ENCODE data around the gene CORT. TPM values are rescaled to one million over a fixed set of nuclear protein-coding genes. Genes with fewer than 3 reads are reported as not detected.
A peak's percentile ranks its signal among the peaks of the same experiment; 100 is the strongest.
"Not testable (repeated sequence)": the region's sequence is repeated elsewhere in the genome, so short reads cannot be mapped to it uniquely, and the experiment has no call there.

Gene CORT
- total RNA-seq, 2 experiments from 2014 or later: not detected

DNA sequence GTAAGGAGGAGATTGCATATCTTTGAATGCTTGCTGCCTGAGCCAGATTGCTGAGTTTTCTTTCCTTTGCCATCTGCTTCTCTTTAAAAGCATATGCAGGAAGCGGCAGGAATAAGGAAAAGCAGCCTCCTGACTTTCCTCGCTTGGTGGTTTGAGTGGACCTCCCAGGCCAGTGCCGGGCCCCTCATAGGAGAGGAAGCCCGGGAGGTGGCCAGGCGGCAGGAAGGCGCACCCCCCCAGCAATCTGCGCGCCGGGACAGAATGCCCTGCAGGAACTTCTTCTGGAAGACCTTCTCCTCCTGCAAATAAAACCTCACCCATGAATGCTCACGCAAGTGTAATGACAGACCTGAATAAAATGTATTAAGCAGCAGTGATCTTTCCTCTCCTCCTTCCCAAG lies 1.5 kb downstream of the CORT start:
- H3K9me3 Mint-ChIP-seq: no peaks in the 10 kb centered on the region
- H3K4me1 Mint-ChIP-seq: no peaks in the 10 kb centered on the region
- no peak for DNase-seq
- no peak overlapping the region for H3K4me3 Mint-ChIP-seq
- H3K27me3 Mint-ChIP-seq: no peaks in the 10 kb centered on the region
- H3K36me3 Mint-ChIP-seq: peaks cover 19% of the 10 kb centered on the region
- H3K27ac Mint-ChIP-seq: no peak overlapping the region

DNA sequence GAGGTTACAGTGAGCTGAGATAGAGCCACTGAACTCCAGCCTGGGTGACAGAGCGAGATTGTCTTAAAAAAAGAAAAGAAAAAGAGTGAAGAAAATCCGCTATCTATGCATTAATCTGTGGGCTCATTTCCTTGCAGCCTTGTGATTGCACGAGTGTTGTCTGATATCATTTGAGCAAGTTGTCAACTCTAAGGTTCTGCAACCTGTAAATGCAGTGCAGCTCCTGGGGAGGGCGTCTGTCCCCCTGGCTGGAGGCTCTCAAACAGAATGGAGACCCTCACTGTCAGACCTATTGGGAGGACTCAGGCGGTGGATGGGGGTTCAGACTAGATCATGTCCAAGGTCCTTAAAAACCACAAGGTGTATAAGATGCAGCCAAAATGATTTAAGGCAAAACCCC lies 6.2 kb downstream of the CORT start:
- DNase-seq: no peak
- peaks cover 5% of the 10 kb centered on the region for H3K4me1 Mint-ChIP-seq
- no peaks in the 10 kb centered on the region for H3K27me3 Mint-ChIP-seq
- H3K4me3 Mint-ChIP-seq: no peak overlapping the region
- H3K36me3 Mint-ChIP-seq: peaks cover 21% of the 10 kb centered on the region
- H3K9me3 Mint-ChIP-seq: no peaks in the 10 kb centered on the region
- no peak overlapping the region for H3K27ac Mint-ChIP-seq

DNA sequence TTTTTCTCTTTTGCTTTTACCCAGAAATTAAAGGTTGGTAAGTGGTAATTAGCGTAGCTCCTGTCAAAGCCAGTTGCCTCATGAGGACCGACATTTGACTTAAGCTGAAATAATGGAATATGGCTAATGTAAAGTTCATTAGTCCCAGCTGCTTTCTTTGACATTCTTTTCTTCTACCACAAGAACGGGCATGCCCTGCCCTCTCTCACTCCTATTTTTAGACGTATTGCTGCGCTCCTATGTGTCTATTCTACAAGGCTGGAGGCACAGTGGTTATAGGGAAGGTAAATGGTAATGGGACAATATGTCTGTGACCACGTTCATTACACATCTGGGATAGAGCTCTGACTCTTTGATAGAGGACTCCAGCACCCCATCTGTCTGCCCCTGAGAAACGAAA lies 6.8 kb downstream of the CORT start:
- peaks cover 25% of the 10 kb centered on the region for H3K36me3 Mint-ChIP-seq
- no peak for DNase-seq
- no peak overlapping the region for H3K4me3 Mint-ChIP-seq
- no peak overlapping the region for H3K27ac Mint-ChIP-seq
- H3K27me3 Mint-ChIP-seq: no peaks in the 10 kb centered on the region
- H3K4me1 Mint-ChIP-seq: peaks cover 5% of the 10 kb centered on the region
- no peaks in the 10 kb centered on the region for H3K9me3 Mint-ChIP-seq

DNA sequence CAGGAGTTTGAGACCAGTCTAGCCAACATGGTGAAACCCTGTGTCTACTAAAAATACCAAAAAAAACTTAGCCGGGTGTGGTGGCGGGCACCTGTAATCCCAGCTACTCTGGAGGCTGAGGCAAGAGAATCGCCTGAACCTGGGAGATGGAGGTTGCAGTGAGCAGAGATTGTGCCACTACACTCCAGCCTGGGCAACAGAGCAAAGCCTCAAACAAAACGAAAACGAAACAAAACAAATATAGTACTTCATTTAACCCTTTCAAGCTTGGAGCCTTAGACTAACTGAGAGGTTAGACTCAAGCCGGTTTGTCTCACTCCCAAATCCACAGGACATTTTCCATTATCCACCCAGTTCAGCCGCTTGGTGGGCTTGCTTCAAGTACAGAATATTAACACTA lies 7.6 kb downstream of the CORT start:
- H3K4me1 Mint-ChIP-seq, DNase-seq, H3K27me3 Mint-ChIP-seq, H3K9me3 Mint-ChIP-seq, H3K4me3 Mint-ChIP-seq, H3K27ac Mint-ChIP-seq: not testable (repeated sequence)
- peaks cover 25% of the 10 kb centered on the region for H3K36me3 Mint-ChIP-seq

DNA sequence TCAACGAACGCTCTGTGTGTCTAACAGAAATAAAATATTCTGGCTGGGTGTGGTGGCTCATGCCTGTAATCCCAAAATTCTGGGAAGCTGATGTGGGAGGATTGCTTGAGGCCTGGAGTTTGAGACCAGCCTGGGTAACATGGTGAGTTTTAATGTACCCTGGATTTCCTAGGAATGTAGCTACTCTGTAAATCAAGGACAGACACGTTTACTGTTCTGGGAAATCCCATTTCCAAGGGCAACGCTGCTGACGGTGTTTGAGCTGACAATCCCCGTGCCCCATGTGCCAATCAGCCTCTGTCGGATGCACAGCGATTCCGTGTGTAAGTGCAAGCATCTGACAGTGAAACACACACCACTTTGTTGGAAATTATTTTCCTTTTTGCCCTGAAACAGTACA lies 8.0 kb downstream of the CORT start:
- H3K4me1 Mint-ChIP-seq: peaks cover 5% of the 10 kb centered on the region

DNA sequence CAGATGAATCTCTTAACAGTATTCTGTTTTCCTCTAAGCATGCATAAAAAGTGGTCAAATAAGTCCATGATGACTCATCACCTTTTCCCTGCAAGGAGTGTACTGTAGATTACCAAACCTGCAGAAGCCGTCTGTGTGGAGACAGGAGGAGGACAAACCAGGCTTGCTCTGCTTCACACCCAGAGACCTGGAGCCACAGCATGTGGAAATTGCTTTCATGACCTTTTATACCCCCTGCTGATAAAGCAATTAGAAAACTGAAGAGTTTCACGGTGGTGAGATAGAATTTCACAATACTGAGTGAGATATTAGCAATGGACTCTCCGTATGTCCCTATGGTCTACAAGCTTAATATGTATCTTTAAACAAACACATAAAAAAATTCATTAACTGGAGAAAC lies 9.4 kb downstream of the CORT start:
- H3K9me3 Mint-ChIP-seq: no peaks in the 10 kb centered on the region
- peaks cover 5% of the 10 kb centered on the region for H3K4me1 Mint-ChIP-seq
- no peak overlapping the region for H3K4me3 Mint-ChIP-seq
- no peaks in the 10 kb centered on the region for H3K27me3 Mint-ChIP-seq
- H3K27ac Mint-ChIP-seq: no peak overlapping the region
- no peak for DNase-seq
- peaks cover 26% of the 10 kb centered on the region for H3K36me3 Mint-ChIP-seq

More for the DNA sequence above, 8.0 kb downstream of the CORT start:
- Mint-ChIP-seq H3K9me3 (no peaks in the 10 kb centered on the region), H3K4me3 (no peak overlapping the region), H3K36me3 (peaks cover 27% of the 10 kb centered on the region), H3K27me3 (no peaks in the 10 kb centered on the region), H3K27ac (no peak overlapping the region)
- no peak for DNase-seq

DNA sequence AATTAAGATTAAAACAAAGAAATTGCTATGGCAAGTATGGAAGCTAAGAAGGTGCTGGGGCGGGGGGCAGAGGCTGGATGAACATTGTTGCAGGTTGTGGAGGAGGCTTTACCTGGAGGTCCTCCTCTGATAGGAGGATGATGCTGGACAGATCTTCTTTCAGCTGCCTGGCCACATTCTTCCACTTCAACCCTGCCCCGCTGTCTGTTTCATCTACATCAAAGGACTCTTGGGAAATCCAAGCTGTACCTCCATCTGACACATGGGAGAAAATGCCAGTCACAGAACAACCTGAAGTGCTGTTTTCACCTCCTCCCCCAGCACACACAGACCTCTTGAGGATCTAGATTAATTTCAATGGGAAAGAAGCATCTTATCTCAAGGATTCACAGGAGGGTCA lies 17.2 kb downstream of the CORT start:
- no peak for DNase-seq
- Mint-ChIP-seq H3K27ac (no peak overlapping the region), H3K4me3 (no peak overlapping the region), H3K27me3 (no peaks in the 10 kb centered on the region), H3K9me3 (no peaks in the 10 kb centered on the region), H3K36me3 (peaks cover 17% of the 10 kb centered on the region), H3K4me1 (peaks cover 13% of the 10 kb centered on the region)

DNA sequence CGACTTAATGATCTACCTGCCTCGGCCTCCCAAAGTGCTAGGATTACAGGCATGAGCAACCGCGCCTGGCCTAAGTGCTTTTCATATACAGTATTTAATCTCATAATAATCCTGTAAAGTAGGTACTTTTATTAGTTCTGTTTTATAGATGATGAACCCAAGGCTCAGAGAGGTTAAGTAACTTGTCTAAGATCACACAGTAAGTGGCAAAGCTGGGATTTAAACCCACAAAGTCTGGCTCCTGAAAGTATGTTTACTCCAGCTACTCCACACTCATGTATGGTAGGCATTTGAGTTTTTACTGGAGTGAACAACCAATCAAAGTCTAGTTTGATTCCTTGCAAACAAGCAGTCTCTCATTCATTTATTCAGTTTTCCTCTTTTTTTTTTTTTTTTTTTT lies 20.2 kb downstream of the CORT start:
- peaks cover 13% of the 10 kb centered on the region for H3K36me3 Mint-ChIP-seq

DNA sequence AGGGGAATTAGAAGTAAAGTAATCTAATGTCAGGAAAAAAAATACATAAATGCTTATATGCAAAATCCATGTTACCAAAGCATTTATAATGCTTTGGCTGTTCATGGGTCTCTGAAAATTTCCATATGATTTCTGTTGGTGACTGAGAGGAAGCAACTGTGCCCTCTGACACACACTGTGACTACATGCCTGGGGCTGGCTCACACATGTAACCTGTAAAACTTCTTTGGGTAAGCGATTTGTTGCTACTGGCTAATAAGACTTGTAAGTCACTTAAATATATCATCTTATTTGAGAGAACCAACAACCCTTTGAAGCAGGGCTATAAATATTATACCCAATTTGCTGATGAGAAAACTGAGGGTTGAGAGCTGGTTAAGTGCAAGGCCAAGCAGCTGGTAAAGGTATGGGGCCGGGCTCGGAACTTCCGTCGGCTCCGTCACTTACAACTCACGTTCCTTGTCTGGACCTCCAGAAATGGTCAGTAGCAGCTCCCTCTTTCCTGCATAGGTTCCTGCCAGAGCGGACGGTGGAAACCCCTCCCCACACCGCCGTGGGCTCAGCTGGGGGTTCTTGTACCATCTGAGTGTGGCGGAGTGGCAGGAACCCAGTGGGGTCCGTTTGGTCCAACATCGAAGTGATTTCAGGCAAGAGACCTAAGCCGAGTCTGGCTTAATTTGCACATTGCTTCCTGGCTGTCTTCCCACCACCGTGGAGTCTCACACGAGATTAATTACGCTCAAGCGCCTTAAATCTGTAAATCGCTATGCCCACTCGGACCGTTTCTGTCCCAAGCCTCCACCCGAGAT lies 21.8 kb downstream of the CORT start:
- Mint-ChIP-seq H3K9me3 (no peaks in the 10 kb centered on the region), H3K4me3 (peak overlapping the region; percentile 93), H3K36me3 (peaks cover 15% of the 10 kb centered on the region), H3K27me3 (no peaks in the 10 kb centered on the region), H3K27ac (peak overlapping the region; percentile 97), H3K4me1 (peaks cover 39% of the 10 kb centered on the region)
- DNase-seq: no peak

More for the DNA sequence above, 20.2 kb downstream of the CORT start:
- peaks cover 27% of the 10 kb centered on the region for H3K4me1 Mint-ChIP-seq
- H3K27me3 Mint-ChIP-seq: no peaks in the 10 kb centered on the region
- no peaks in the 10 kb centered on the region for H3K9me3 Mint-ChIP-seq
- no peak overlapping the region for H3K27ac Mint-ChIP-seq
- H3K4me3 Mint-ChIP-seq: no peak overlapping the region
- no peak for DNase-seq

DNA sequence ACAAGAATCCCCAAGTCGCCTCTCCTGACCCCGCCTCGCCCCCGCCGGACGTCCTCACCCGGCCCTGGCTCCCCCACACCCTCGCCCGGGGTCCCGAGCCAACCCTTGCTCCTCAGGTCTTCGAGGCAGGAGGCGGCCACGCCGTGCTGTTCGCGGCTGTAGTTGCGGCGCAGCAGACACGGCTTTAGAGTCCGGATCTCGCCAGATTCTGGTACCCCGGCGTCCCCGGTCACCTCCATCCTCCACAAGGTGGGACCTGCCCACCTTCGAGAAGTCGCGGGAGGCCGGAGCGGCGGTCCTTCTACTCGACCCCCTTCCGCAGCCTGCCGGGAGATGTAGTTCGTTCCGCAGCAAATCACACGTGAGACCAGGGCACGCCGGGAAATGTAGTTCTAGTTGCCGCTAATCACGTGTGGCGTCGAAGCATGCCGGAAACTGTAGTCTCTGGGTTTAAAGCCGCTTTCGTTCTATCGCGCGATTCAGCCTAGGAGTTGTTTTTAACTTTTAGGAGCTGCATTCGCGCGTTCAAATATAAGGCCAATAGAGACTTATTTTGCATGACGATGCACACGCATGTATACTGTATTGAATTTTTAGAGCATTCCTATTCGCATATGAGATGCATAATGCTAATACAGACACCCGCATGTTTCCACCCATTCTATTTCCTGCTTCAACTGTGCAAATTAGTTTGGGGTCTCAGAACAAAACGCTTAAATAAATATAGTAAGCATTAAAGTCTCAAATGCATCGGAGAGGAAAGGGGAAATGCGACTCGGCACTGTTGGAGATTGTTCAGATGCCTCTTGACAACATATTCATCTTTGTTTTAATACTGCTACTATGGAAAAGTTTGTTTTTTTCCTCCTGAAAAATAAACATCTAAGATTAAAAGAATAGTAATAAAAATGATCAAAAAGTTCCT lies 22.7 kb downstream of the CORT start, which contains the start of gene DFFA:
TSS of gene DFFA (minus strand) at position 310 of the 925 bp plus-strand sequence. CDS start at position 239, 71 bp downstream.
- Mint-ChIP-seq H3K9me3 (no peaks in the 10 kb centered on the region), H3K27me3 (no peaks in the 10 kb centered on the region), H3K36me3 (peaks cover 15% of the 10 kb centered on the region), H3K4me3 (peak within 1 kb of the TSS; percentile 93), H3K4me1 (peaks cover 45% of the 10 kb centered on the region), H3K27ac (peak within 1 kb of the TSS; percentile 97)
- DNase-seq: peak; percentile 91

DNA sequence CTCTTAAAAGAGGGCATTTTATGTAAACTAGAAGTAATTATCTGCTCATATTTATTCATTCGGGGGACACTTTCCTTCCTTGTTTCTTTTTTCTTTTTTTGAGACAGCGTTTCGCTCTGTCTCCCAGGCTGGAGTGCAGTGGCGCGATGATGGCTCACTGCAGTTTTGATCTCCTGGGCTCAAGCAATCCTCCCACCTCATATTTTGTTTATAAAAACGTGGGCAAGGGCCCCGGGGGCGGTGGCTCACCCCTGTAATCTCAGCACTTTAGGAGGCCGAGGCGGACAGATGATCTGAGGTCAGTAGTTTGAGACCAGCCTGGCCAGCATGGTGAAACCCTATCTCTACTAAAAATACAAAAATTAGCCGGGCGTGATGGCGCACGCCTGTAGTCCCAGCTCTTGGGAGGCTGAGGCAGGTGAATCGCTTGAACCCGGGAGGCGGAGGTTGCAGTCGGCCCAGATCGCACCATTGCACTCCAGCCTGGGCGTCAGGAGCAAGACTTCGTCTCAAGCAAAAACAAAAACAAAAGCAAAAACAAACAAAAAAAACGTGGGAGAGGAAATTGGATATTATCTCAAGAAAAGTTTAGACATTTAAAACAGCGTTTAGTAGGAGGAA lies 23.4 kb downstream of the CORT start:
- no peak for DNase-seq
- no peaks in the 10 kb centered on the region for H3K9me3 Mint-ChIP-seq
- H3K27ac Mint-ChIP-seq: peak overlapping the region; percentile 97
- H3K4me1 Mint-ChIP-seq: peaks cover 46% of the 10 kb centered on the region
- H3K4me3 Mint-ChIP-seq: peak overlapping the region; percentile 51
- H3K36me3 Mint-ChIP-seq: peaks cover 12% of the 10 kb centered on the region
- no peaks in the 10 kb centered on the region for H3K27me3 Mint-ChIP-seq

DNA sequence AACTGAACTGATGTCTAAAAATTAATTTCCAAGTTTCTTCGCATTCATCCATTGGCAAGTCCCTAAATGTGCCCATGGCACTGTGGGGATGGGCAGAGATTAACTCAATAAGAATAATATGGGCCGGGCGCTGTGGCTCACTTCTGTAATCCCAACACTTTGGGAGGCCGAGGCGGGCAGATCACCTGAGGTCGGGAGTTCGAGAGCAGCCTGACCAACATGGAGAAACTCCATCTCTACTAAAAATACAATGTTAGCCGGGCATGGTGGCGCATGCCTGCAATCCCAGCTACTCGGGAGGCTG lies 24.4 kb downstream of the CORT start:
- not testable (repeated sequence) for H3K9me3 Mint-ChIP-seq, H3K27me3 Mint-ChIP-seq, H3K36me3 Mint-ChIP-seq, DNase-seq
- Mint-ChIP-seq H3K27ac (peak overlapping the region; percentile 91), H3K4me3 (peak overlapping the region; percentile 87), H3K4me1 (peaks cover 42% of the 10 kb centered on the region)

DNA sequence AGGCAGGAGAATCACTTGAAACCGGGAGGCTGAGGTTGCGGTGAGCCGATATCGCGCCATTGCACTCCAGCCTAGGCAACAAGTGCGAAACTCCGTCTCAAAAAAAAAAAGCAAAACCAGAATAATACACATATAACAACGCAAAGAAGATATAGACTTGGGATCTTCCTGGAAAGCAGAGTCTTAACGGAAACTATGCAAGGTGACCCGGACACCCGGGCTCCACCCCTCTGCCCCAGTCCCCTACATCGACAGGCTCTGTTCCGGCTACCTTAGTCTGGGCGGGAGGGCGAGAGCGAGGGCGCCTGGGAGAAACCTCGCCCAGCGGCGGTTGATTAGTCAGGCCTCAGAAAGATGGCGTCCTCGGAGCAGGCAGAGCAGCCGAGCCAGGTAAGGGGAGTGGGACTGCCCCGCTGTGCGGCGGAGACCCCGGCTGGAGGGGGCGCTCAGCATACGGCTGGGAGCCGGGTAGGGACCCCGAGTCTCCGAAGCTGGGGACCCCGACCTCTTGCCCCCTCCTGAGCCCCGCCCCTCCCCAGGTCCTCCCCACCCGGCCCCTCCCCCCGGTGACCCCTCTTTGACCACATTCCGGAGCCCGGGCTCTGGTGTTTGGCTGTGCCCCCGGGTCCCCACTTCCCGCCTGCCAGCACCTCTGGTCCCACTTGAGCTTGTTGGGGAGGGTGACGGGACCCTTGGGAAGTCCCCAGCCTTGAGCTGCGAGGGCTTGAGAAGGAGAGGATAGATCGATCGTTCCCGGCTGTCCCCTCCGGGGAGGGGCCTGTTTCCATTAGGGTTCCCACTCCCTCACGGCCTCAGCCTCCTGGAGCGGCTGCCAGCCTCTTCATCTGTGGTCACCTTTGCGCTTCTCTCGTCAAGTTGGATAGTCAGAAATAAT lies 25.0 kb downstream of the CORT start, which contains the start of gene PEX14:
TSS of gene PEX14 (plus strand) at position 338 of the 895 bp plus-strand sequence. CDS start at position 355, 17 bp downstream.
- peak within 1 kb of the TSS; percentile 91 for H3K27ac Mint-ChIP-seq
- H3K4me1 Mint-ChIP-seq: peaks cover 45% of the 10 kb centered on the region

DNA sequence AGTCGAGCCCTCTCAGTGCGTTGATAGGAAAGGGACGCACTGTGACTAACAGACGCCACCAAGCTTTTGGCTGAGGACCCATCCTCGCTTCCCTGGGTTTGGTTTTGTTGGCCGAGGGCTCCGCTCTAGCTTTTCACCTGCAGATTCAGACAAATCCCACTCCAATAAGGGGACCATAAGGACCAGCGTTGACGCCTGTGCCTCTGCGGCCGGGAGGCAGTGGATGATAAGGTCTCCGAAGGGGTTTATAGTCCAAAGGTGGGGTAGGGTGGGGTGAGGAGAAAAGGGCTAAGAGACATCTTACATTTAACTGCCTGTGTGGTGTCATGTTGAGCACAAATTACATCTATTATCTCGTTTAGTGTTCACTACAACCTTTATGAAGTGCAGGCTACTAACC lies 25.7 kb downstream of the CORT start:
- H3K4me3 Mint-ChIP-seq: peak overlapping the region; percentile 94
- H3K27me3 Mint-ChIP-seq: no peaks in the 10 kb centered on the region
- H3K27ac Mint-ChIP-seq: peak overlapping the region; percentile 89
- DNase-seq: no peak
- H3K9me3 Mint-ChIP-seq: no peaks in the 10 kb centered on the region
- peaks cover 11% of the 10 kb centered on the region for H3K36me3 Mint-ChIP-seq
- peaks cover 45% of the 10 kb centered on the region for H3K4me1 Mint-ChIP-seq

More for the DNA sequence above, 25.0 kb downstream of the CORT start, which contains the start of gene PEX14:
- peaks cover 11% of the 10 kb centered on the region for H3K36me3 Mint-ChIP-seq
- H3K4me3 Mint-ChIP-seq: peak within 1 kb of the TSS; percentile 94
- H3K27me3 Mint-ChIP-seq: no peaks in the 10 kb centered on the region
- peak; percentile 90 for DNase-seq
- H3K9me3 Mint-ChIP-seq: no peaks in the 10 kb centered on the region
